Activated naive CD8-positive, alpha-beta T cell (primary cell): Measurements from ENCODE around the gene IL17RE.
"Not testable (repeated sequence)": the region's sequence is repeated elsewhere in the genome, so short reads cannot be mapped to it uniquely, and the experiment has no call there.

ENCODE experiments used
- H3K27ac Mint-ChIP-seq: one replicate; pipeline ENCODE4 v1.8.0; 2021; ENCODE audit warnings: mixed read lengths
- H3K27me3 Mint-ChIP-seq: one replicate; pipeline ENCODE4 v1.8.0; 2021; ENCODE audit warnings: mixed read lengths
- H3K36me3 Mint-ChIP-seq: one replicate; pipeline ENCODE4 v1.8.0; 2021; ENCODE audit warnings: mixed read lengths
- H3K4me1 Mint-ChIP-seq: one replicate; pipeline ENCODE4 v1.8.0; 2021; ENCODE audit warnings: low read depth, mixed read lengths
- H3K4me3 Mint-ChIP-seq: one replicate; pipeline ENCODE4 v1.8.0; 2021; ENCODE audit warnings: mild to moderate bottlenecking, mixed read lengths
- H3K9me3 Mint-ChIP-seq: one replicate; pipeline ENCODE4 v1.8.0; 2021; ENCODE audit warnings: low read depth, mixed read lengths

IL17RE gene

GRCh38 chr3:9930804-9931418, 28.3 kb downstream of the IL17RE start:
- Mint-ChIP-seq H3K4me3 (peak overlapping the region; percentile 46), H3K9me3 (no peaks in the 10 kb centered on the region), H3K27ac (peak overlapping the region; percentile 46), H3K4me1 (peaks cover 31% of the 10 kb centered on the region), H3K36me3 (peaks cover 4% of the 10 kb centered on the region), H3K27me3 (no peaks in the 10 kb centered on the region)

GRCh38 chr3:9932535-9932842, 29.8 kb downstream of the IL17RE start:
- H3K27ac Mint-ChIP-seq: peak overlapping the region; percentile 98
- H3K27me3 Mint-ChIP-seq: no peaks in the 10 kb centered on the region
- no peaks in the 10 kb centered on the region for H3K9me3 Mint-ChIP-seq
- peak overlapping the region; percentile 97 for H3K4me3 Mint-ChIP-seq
- peaks cover 4% of the 10 kb centered on the region for H3K36me3 Mint-ChIP-seq
- H3K4me1 Mint-ChIP-seq: peaks cover 35% of the 10 kb centered on the region

- Mint-ChIP-seq H3K36me3 (peaks cover 4% of the 10 kb centered on the region), H3K4me1 (peaks cover 35% of the 10 kb centered on the region), H3K27ac (peak overlapping the region; percentile 98), H3K9me3 (no peaks in the 10 kb centered on the region), H3K27me3 (no peaks in the 10 kb centered on the region), H3K4me3 (peak overlapping the region; percentile 97)
These were observed 30.4 kb downstream of the IL17RE start for GRCh38 chr3:9932843-9933560.

GRCh38 chr3:9933561-9934234, 31.1 kb downstream of the IL17RE start, which contains the start of gene CRELD1:
CRELD1 (plus strand) TSS chr3:9933834; CDS start chr3:9934439, 605 bp downstream.
- Mint-ChIP-seq H3K27me3 (no peaks in the 10 kb centered on the region), H3K9me3 (no peaks in the 10 kb centered on the region), H3K4me1 (peaks cover 35% of the 10 kb centered on the region), H3K27ac (peak within 1 kb of the TSS; percentile 98), H3K4me3 (peak within 1 kb of the TSS; percentile 97), H3K36me3 (peaks cover 4% of the 10 kb centered on the region)

GRCh38 chr3:9934235-9934621, 31.6 kb downstream of the IL17RE start:
- Mint-ChIP-seq H3K27ac (peak overlapping the region; percentile 98), H3K36me3 (peaks cover 4% of the 10 kb centered on the region), H3K27me3 (no peaks in the 10 kb centered on the region), H3K4me3 (peak overlapping the region; percentile 97), H3K9me3 (no peaks in the 10 kb centered on the region), H3K4me1 (peaks cover 35% of the 10 kb centered on the region)

GRCh38 chr3:9934993-9935392, 32.3 kb downstream of the IL17RE start:
- peak overlapping the region; percentile 97 for H3K4me3 Mint-ChIP-seq
- peak overlapping the region; percentile 98 for H3K27ac Mint-ChIP-seq
- peaks cover 35% of the 10 kb centered on the region for H3K4me1 Mint-ChIP-seq
- no peaks in the 10 kb centered on the region for H3K9me3 Mint-ChIP-seq
- peaks cover 4% of the 10 kb centered on the region for H3K36me3 Mint-ChIP-seq
- no peaks in the 10 kb centered on the region for H3K27me3 Mint-ChIP-seq

GRCh38 chr3:9935966-9936510, 33.4 kb downstream of the IL17RE start:
- H3K36me3 Mint-ChIP-seq: peaks cover 4% of the 10 kb centered on the region
- no peaks in the 10 kb centered on the region for H3K27me3 Mint-ChIP-seq
- H3K4me3 Mint-ChIP-seq: peak overlapping the region; percentile 97
- H3K9me3 Mint-ChIP-seq: no peaks in the 10 kb centered on the region
- H3K27ac Mint-ChIP-seq: no peak overlapping the region
- H3K4me1 Mint-ChIP-seq: peaks cover 35% of the 10 kb centered on the region

- Mint-ChIP-seq H3K27ac (no peak overlapping the region), H3K27me3 (no peaks in the 10 kb centered on the region), H3K9me3 (no peaks in the 10 kb centered on the region), H3K4me1 (peaks cover 26% of the 10 kb centered on the region), H3K4me3 (no peak overlapping the region), H3K36me3 (peaks cover 6% of the 10 kb centered on the region)
These were observed 35.0 kb downstream of the IL17RE start for GRCh38 chr3:9937486-9938238.

GRCh38 chr3:9938966-9939365, 36.3 kb downstream of the IL17RE start:
- Mint-ChIP-seq H3K4me1 (peaks cover 24% of the 10 kb centered on the region), H3K4me3 (no peak overlapping the region), H3K27me3 (no peaks in the 10 kb centered on the region), H3K27ac (no peak overlapping the region), H3K9me3 (no peaks in the 10 kb centered on the region), H3K36me3 (peaks cover 6% of the 10 kb centered on the region)

GRCh38 chr3:9939906-9940305, 37.3 kb downstream of the IL17RE start:
- H3K27me3 Mint-ChIP-seq, H3K36me3 Mint-ChIP-seq, H3K4me3 Mint-ChIP-seq, H3K27ac Mint-ChIP-seq, H3K9me3 Mint-ChIP-seq: not testable (repeated sequence)
- peaks cover 14% of the 10 kb centered on the region for H3K4me1 Mint-ChIP-seq

GRCh38 chr3:9940746-9941145, 38.1 kb downstream of the IL17RE start:
- Mint-ChIP-seq H3K4me1 (peaks cover 6% of the 10 kb centered on the region), H3K4me3 (no peak overlapping the region), H3K27me3 (no peaks in the 10 kb centered on the region), H3K27ac (no peak overlapping the region), H3K36me3 (peaks cover 3% of the 10 kb centered on the region), H3K9me3 (no peaks in the 10 kb centered on the region)

GRCh38 chr3:9942164-9942563, 39.5 kb downstream of the IL17RE start:
- Mint-ChIP-seq H3K4me3 (no peak overlapping the region), H3K36me3 (peaks cover 3% of the 10 kb centered on the region), H3K27ac (no peak overlapping the region), H3K9me3 (no peaks in the 10 kb centered on the region), H3K4me1 (peaks cover 2% of the 10 kb centered on the region), H3K27me3 (no peaks in the 10 kb centered on the region)

GRCh38 chr3:9942934-9943690, 40.5 kb downstream of the IL17RE start:
- H3K4me3 Mint-ChIP-seq: no peak overlapping the region
- peak overlapping the region; percentile 64 for H3K27ac Mint-ChIP-seq
- no peaks in the 10 kb centered on the region for H3K27me3 Mint-ChIP-seq
- H3K9me3 Mint-ChIP-seq: no peaks in the 10 kb centered on the region
- H3K4me1 Mint-ChIP-seq: peaks cover 2% of the 10 kb centered on the region
- H3K36me3 Mint-ChIP-seq: peaks cover 3% of the 10 kb centered on the region

- peaks cover 2% of the 10 kb centered on the region for H3K4me1 Mint-ChIP-seq
- no peak overlapping the region for H3K4me3 Mint-ChIP-seq
- H3K36me3 Mint-ChIP-seq: peaks cover 3% of the 10 kb centered on the region
- H3K9me3 Mint-ChIP-seq: no peaks in the 10 kb centered on the region
- H3K27me3 Mint-ChIP-seq: no peaks in the 10 kb centered on the region
- no peak overlapping the region for H3K27ac Mint-ChIP-seq
These were observed 41.6 kb downstream of the IL17RE start for GRCh38 chr3:9944271-9944670.
